Activated CD8-positive, alpha-beta memory T cell treated with anti-CD3 and anti-CD28 coated beads, Interleukin-2, amount 50 U/mL, for 1 hour (primary cell): ENCODE measurements around the gene MYO16.
"Not testable (repeated sequence)": the region's sequence is repeated elsewhere in the genome, so short reads cannot be mapped to it uniquely, and the experiment has no call there.

Experiments used
- DNase-seq: peaks from one replicate; pipeline ENCODE4 v3.0.0-alpha.2; 2020; ENCODE audit errors: extremely low read depth

Gene MYO16

GRCh38 chr13:109055850-109056249 is 426.4 kb downstream of the MYO16 start:
- no peak for DNase-seq

DNA sequence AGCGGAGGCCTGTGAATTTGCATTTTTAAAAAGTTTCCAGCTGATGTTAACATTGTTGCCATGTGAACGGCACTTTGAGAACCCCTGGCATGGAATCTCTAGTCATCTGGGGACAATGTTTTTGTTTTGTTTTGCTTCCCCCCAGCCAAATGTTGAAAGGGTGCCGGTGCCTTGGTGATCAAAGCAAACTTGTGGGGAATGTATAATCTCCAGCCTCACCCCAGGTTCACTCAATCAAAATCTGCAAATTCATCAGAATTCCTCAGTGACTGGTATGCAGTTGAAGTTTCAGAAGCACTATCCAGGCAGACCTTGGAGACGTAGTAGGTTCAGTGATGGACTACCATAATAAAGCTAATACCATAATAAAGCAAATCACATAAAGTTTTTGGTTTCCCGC is 428.7 kb downstream of the MYO16 start:
- no peak for DNase-seq

DNA sequence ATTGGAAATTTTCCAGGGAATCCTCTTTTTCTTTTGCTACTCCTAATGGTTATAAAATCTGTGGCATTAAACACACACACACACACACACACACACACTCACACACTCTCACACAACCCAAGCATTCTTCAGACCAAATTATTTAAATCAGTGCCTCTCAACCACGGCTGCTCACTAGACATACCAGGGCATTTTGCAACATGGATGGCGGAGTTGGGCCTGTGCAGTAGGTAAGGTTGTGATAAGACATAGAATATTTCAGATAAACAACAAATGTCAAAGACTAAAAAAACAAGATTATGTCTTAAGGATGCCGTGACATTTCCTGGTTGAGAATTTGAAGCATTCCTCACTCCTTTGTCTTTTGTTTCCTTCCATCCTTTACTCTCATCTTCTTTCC is 443.1 kb downstream of the MYO16 start:
- no peak for DNase-seq

- no peak for DNase-seq
Observed at GRCh38 chr13:109074436-109074835, 445.0 kb downstream of the MYO16 start.

DNA sequence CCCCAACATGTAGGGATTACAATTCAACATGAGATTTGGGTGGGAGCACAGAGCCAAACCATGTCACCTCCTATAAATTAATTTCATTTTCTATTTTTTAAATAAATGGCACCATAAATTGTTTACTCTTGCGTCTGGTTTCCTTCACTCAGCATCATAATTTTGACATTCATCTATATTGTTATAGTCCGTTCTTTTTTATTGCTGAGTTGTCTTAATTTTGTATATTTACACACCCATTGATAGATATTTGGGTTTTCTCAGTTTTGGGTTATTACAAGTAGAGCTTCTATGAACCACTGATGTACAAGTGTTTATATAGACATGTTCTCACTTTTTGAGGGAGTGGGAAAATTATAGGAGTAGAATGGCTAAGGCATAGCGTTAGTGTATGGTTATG is 445.4 kb downstream of the MYO16 start:
- no peak for DNase-seq

GRCh38 chr13:109087916-109088623 is 458.7 kb downstream of the MYO16 start:
- no peak for DNase-seq

- DNase-seq, result no peak
Observed at GRCh38 chr13:109088624-109088917, 459.2 kb downstream of the MYO16 start.

DNA sequence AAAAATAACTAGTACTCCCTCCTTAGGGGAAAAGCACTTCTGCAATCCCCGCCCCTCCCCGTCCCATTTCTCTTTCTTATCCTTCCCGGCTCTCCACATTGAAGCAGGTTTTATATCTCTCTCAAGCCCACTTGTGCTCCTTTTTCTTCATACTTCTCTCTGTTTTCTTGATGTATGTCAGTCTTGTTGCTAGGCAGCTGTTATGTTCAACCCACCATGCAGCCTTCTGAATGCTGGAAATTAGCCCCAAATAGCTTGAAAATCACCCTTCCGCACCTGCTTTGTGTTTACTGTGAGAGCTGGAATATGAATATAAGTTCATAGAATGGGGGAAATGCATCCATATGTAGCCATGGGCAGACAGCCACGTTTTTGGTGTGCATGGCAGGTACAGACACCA is 461.4 kb downstream of the MYO16 start:
- DNase-seq, result no peak

- no peak for DNase-seq
Observed at GRCh38 chr13:109091249-109091648, 461.8 kb downstream of the MYO16 start.

DNA sequence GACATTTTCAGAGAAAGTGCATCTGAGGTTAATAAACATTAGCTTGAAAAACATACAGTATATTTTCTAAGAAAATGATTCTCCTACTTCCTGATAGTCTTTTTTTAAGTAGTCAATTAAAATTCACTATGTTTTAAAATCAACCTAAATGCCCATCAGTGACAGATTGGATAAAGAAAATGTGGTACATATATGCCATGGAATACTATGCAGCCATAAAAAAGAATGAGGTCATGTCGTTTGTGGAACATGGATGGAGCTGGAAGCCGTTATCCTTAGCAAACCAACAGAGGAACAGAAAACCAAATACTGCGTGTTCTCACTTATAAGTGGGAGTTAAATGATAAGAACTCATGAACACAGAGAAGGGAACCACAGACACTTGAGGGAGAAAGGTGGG is 462.8 kb downstream of the MYO16 start:
- DNase-seq, result not testable (repeated sequence)

DNA sequence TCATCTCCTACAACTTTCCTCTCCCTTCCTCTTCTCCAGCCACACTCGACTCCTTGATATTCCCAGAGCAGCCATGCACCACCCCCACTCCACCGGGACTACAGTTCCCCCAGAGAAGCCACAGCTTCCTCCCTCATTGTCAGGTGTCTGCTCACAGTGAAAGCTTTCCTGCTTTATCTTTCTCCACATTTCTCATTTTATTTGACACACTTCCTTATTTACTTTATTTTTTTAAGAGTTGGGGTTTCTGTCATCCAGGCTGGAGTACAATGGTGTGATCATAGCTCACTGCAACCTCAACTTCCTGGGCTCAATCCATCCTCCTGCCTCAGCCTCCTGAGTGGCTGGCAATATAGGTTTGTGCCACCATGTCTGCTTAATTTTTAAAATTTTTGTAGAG is 464.6 kb downstream of the MYO16 start:
- DNase-seq, result no peak

GRCh38 chr13:109095126-109095525 is 465.7 kb downstream of the MYO16 start:
- no peak for DNase-seq

GRCh38 chr13:109096101-109096500 is 466.7 kb downstream of the MYO16 start:
- no peak for DNase-seq

DNA sequence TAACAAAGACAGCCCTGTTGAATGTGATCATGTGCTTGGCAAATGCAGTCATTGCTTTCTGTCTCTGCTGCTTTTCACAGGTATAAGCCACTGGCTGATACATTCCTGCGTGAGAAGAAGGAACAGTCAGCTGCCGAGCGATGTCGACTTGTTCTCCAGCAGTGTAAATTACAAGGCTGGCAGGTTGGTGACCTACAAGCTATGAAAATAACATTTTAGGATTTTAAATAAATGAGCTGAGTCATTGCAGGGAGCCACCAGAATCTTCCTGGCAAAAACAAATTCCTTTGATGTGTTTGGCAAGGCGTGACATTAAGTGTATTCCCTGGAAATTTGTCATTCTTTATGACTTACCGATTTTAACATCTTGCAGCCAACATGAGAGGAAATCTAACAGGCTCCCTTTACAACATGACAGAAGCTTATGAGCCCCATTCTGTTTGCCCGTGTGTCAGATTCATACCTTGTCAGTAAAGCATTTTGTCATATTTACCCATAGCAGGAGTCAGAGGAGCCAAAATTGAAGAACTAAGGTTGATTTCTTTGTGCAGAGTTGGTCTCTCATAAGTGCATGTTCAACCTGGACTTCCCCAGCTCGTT is 471.4 kb downstream of the MYO16 start:
- DNase-seq, result no peak

DNA sequence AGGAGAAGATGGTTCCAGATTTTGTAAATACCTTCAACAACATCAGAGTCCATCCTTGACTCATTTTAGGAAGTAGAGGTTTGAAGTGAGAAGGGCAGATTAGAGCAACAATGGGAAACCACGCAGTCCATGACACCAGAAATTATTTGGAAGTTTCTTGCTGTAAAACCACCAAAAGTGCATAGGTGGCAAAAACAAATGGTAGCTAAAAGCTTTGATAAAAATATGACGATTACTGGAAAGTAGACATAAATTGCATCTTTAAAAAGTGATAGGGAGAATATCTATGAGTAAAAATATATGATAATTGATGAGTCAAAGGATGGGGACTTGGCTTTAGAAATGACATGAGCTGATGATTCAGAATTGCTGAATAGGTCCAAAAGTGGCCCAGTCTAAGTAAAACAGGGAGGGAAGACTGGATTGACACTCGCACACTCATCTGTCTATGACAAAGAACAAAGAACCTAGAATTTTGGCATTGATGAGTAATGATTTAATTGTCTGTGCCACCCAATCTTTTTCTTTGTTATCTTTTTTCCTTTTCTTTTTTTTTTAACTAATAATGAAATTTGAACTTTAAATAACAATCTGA is 472.2 kb downstream of the MYO16 start:
- no peak for DNase-seq

- DNase-seq, result no peak
Observed at GRCh38 chr13:109105899-109106298, 476.5 kb downstream of the MYO16 start.

DNA sequence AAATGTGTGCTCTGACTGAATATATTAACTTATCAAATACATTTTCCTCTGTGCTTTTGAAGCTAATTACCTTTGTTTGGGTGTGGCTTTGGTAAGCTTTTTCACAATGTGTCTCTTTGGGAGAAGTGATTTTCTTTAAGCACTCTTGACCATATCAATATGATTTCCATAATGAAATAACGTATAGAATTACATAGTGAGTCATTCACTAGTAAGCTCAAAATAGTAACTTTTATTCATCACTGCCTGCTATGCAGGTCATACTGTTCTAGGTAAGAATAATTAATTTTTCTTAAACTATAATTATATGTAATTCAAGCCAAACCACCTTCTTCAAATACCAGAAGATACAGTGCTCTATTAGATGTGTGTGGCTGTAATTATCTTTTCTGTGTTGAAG is 480.7 kb downstream of the MYO16 start:
- no peak for DNase-seq

GRCh38 chr13:109111141-109111540 is 481.7 kb downstream of the MYO16 start:
- DNase-seq, result no peak

DNA sequence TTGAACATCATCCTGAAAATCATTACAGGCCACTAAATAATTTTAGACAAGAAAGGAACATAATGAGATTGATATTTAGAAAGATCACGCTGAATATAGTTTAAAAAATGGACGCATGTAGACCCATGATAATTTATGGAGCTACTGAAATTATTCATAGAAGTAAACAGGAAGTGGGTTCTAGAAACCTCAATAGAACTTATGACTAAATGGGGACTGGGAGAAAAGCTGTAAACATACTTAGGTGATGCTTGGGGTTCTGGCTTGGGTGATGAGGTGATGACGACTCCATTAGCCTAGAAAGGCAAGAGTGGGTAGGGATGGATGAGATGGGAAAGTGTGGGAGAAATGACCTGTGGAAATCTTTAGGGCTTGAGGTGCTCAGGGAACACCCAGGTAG is 484.0 kb downstream of the MYO16 start:
- DNase-seq, result no peak

- DNase-seq, result no peak
Observed at GRCh38 chr13:109114162-109114561, 484.8 kb downstream of the MYO16 start.

DNA sequence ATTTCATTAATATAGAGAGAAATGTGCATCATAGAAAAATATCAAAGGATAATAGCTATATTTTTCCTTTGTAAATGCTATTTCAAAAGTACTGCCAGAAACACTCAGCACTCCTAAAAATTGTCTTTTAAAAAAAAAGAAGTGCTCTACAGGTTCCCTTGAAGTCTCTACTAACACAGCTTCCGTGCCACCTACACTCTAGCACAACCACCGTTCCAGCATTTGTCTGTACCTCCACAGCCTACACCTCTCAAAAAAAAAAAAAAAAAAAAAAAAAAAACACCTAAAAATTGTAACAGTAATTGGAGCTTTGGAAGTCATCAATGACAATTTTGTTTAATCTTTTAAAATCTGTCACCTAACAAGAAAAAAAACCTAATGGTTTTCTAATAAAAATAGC is 485.6 kb downstream of the MYO16 start:
- no peak for DNase-seq

DNA sequence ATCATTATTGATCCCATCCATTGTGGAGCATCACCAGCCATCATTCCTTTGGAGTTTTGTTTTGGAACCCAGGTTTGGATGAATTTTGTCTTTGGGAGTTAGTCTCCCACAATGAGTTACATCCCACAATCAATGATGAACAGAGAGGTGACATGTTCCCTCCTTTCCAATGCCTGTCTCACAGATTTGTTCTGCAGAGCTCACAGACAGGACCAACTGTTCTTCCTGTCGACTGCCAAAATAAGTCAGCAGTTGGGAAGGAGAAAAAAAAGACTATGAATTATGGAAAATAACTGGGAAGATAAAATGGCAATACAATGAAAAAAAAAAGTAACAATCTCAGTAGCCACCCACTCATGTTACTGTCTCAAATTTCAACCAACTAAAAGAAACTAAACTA is 489.1 kb downstream of the MYO16 start:
- no peak for DNase-seq

DNA sequence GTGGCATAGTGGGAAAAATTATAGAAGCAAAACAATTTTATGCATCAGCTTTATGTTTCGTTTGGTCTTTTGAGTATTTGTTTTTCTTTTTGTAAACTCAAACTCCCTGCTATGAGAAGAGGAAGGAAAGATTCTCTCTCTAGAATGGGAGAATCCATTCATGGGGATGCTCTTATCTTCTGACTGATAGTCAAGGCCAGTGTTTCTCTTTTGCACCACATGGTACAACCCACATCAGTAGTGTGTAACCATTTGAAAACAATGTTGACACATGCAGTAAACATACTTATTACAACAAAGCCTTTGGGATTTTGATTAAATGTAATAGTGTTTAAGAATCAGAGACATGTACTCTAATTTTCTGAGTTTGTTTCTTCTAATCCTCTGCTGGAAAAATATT is 490.5 kb downstream of the MYO16 start:
- no peak for DNase-seq

GRCh38 chr13:109121826-109122225 is 492.4 kb downstream of the MYO16 start:
- no peak for DNase-seq
